ENCODE measurements around the gene SLC12A5.

Gene SLC12A5

DNA sequence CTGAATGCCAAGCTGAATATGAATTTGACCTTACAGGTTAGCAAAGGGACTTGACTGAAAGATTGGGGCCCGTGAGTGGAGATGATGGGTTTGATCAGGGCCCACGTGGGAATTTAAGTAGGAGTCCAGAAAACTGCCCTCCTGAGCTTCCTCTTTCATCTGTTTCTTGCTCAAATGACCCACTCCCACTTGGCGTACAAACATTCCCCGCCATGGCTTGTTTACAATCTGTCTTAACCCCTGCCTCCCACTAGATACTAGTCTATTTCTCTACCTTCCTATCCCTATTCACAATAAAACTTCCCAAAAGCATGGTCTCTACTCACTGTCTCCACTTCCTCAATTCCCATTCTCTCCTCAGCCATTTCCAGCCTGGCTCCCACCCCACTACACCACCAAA, 10.9 kb upstream of the SLC12A5 start:
- H3K27me3 ChIP-seq = peaks cover 45% of the 10 kb centered on the region
- no peak for TF ChIP-seq CTCF (IDR thresholded peaks at IDR 0.05)
- H3K27ac ChIP-seq = peak overlapping the region; percentile 54
- H3K36me3 ChIP-seq = peaks cover 47% of the 10 kb centered on the region
- no peak overlapping the region for H3K4me3 ChIP-seq (ENCODE audit: low read depth in 1 of 2, low read length in 1 of 2)
- H3K4me1 ChIP-seq (ENCODE audit: control insufficient read depth in 1 of 2, insufficient read depth in 1 of 2, low read depth in 1 of 2, low read length in 1 of 2) = peaks cover 35 to 40% of the 10 kb centered on the region in 2 experiments
- H3K9me3 ChIP-seq = no peaks in the 10 kb centered on the region

- no peak overlapping the region for H3K4me3 ChIP-seq (ENCODE audit: low read depth in 1 of 2, low read length in 1 of 2)
- TF ChIP-seq CTCF (IDR thresholded peaks at IDR 0.05) = no peak
- no peaks in the 10 kb centered on the region for H3K9me3 ChIP-seq
- H3K27me3 ChIP-seq = peaks cover 50% of the 10 kb centered on the region
- H3K36me3 ChIP-seq = peaks cover 42% of the 10 kb centered on the region
- peaks cover 30 to 35% of the 10 kb centered on the region in 2 experiments for H3K4me1 ChIP-seq (ENCODE audit: control insufficient read depth in 1 of 2, insufficient read depth in 1 of 2, low read depth in 1 of 2, low read length in 1 of 2)
- H3K27ac ChIP-seq = peak overlapping the region; percentile 54
These were observed 10.4 kb upstream of the SLC12A5 start for GRCh38 chr20:46018611-46019010.

GRCh38 chr20:46020555-46020954, 8.5 kb upstream of the SLC12A5 start:
- H3K27ac ChIP-seq = no peak overlapping the region
- peaks cover 13 to 19% of the 10 kb centered on the region in 2 experiments for H3K4me1 ChIP-seq (ENCODE audit: control insufficient read depth in 1 of 2, insufficient read depth in 1 of 2, low read depth in 1 of 2, low read length in 1 of 2)
- H3K9me3 ChIP-seq = no peaks in the 10 kb centered on the region
- H3K27me3 ChIP-seq = peaks cover 69% of the 10 kb centered on the region
- no peak overlapping the region for H3K4me3 ChIP-seq (ENCODE audit: low read depth in 1 of 2, low read length in 1 of 2)
- peaks cover 23% of the 10 kb centered on the region for H3K36me3 ChIP-seq
- TF ChIP-seq CTCF (IDR thresholded peaks at IDR 0.05) = no peak

GRCh38 chr20:46021361-46022359, 7.4 kb upstream of the SLC12A5 start:
- no peaks in the 10 kb centered on the region for H3K9me3 ChIP-seq
- peak overlapping the region in 1 of 2 experiments; percentile 57 for H3K4me3 ChIP-seq (ENCODE audit: low read depth in 1 of 2, low read length in 1 of 2)
- peaks cover 12% of the 10 kb centered on the region for H3K36me3 ChIP-seq
- H3K27ac ChIP-seq = no peak overlapping the region
- H3K4me1 ChIP-seq (ENCODE audit: control insufficient read depth in 1 of 2, insufficient read depth in 1 of 2, low read depth in 1 of 2, low read length in 1 of 2) = peaks cover 7 to 19% of the 10 kb centered on the region in 2 experiments
- no peak for TF ChIP-seq CTCF (IDR thresholded peaks at IDR 0.05)
- peaks cover 80% of the 10 kb centered on the region for H3K27me3 ChIP-seq

DNA sequence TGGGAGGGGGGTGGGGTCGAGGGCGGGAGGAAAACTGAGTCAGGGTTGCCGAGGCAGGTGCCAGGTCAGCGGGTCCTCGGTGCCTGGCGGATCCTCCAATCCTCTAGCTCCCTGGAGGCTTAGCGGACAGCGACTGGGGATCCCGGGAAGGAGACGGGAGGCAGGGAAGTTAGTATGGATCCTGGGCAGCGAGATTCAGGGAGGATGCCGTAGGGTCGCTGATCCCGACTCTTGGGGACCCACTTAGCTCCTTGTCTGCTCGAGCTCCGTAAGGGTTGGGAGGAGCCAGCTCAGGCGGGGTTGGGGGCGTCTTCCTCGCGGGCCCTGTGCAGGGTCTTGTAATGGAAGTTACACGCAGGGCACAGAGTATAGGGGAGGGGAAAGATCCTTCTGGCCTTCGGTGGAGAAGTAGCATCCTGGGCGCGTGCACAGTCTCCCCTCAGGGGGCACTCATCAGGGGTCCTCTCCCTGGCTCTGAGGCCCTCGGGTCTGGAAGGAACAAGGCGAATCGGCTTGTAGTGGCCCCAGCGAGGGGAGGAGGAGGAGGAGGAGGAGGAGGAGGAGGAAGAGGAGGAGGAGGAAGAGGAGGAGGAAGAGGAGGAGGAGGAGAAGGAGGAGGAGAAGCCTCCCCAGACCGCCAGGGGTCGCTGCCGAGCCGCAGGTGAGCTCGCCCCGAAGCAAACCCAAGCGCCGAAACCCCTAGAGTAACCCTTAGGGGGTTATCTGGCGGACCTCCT, 6.4 kb upstream of the SLC12A5 start:
- peak; percentile 80 for TF ChIP-seq CTCF (IDR thresholded peaks at IDR 0.05)
- Histone ChIP-seq H3K27ac (no peak overlapping the region), H3K4me3 (ENCODE audit: low read depth in 1 of 2, low read length in 1 of 2) (peak overlapping the region; percentile 26 to 41), H3K9me3 (no peaks in the 10 kb centered on the region), H3K4me1 (ENCODE audit: control insufficient read depth in 1 of 2, insufficient read depth in 1 of 2, low read depth in 1 of 2, low read length in 1 of 2) (peaks cover 7 to 19% of the 10 kb centered on the region in 2 experiments), H3K36me3 (peaks cover 2% of the 10 kb centered on the region), H3K27me3 (peaks cover 89% of the 10 kb centered on the region)

All from neutrophil (primary cell).